CD4-positive, alpha-beta T cell (primary cell): Measurements from ENCODE around the gene MBD5. TPM values are rescaled to one million over a fixed set of nuclear protein-coding genes. Genes with fewer than 3 reads are reported as not detected.
"Not testable (repeated sequence)": the region's sequence is repeated elsewhere in the genome, so short reads cannot be mapped to it uniquely, and the experiment has no call there.

Source experiments
- ATAC-seq: fragments of 200-7000 bp; cut with Tn5 transposase; one replicate; pipeline ENCODE4 v1.10.0; 2022; ENCODE audit warnings: mild to moderate bottlenecking; ENCODE audit not compliant: poor library complexity
- CTCF ChIA-PET: fragments of 350-600 bp; sonication (Branson Sonifier 250); formaldehyde crosslinking; loops from one replicate; lab custom pipeline; 2021; ENCODE audit warnings: antibody characterized with exemption, inconsistent platforms; lab: Charles Lee
- POLR2A ChIA-PET: fragments of 350-600 bp; sonication (Branson Sonifier 250); formaldehyde crosslinking; loops from one replicate; lab custom pipeline; 2021; ENCODE audit warnings: antibody characterized with exemption, inconsistent platforms; lab: Charles Lee
- DNase-seq, 14 experiments: peaks; one replicate each; pipeline ENCODE4 v3.0.0-alpha.2; 2013 to 2020; ENCODE audit warnings: mixed read lengths in 2 of 14
- H3K27ac ChIP-seq, 2 donors: one replicate each; pipeline versions ENCODE4 v1.5.1 to v1.7.0; 2013; ENCODE audit warnings: low read length in 2 of 2, low read depth in 1 of 2, mild to moderate bottlenecking in 1 of 2
- H3K27me3 ChIP-seq, 2 experiments: 1 replicate in 1 of 2; 2 replicates in 1 of 2; pipeline versions ENCODE4 v1.6.1 to v1.7.0; 2013; ENCODE audit warnings: low read length in 2 of 2, control low read depth in 1 of 2, mild to moderate bottlenecking in 1 of 2, moderate library complexity in 1 of 2; ENCODE audit not compliant: insufficient read depth in 2 of 2, control insufficient read depth in 1 of 2
- H3K36me3 ChIP-seq: one replicate; pipeline ENCODE4 v1.6.1; 2013; ENCODE audit warnings: low read length, control low read depth; ENCODE audit not compliant: insufficient read depth
- H3K4me1 ChIP-seq: one replicate; pipeline ENCODE4 v1.6.1; 2013; ENCODE audit warnings: low read length, control low read depth; ENCODE audit not compliant: insufficient read depth
- H3K4me3 ChIP-seq: one replicate; pipeline ENCODE4 v1.5.1; 2013; ENCODE audit warnings: mild to moderate bottlenecking, low read length, moderate library complexity
- H3K9me3 ChIP-seq, 2 experiments: 1 replicate in 1 of 2; 2 replicates in 1 of 2; pipeline versions ENCODE4 v1.6.1 to v1.7.0; 2013; ENCODE audit warnings: low read length in 2 of 2, mild to moderate bottlenecking in 2 of 2, control low read depth in 1 of 2, moderate library complexity in 1 of 2; ENCODE audit not compliant: control insufficient read depth in 1 of 2, insufficient read depth in 1 of 2
- H3K27ac Mint-ChIP-seq: one replicate; pipeline ENCODE4 v1.8.0; 2020; ENCODE audit warnings: mixed read lengths
- H3K27me3 Mint-ChIP-seq: one replicate; pipeline ENCODE4 v1.8.0; 2021; ENCODE audit warnings: mixed read lengths
- H3K36me3 Mint-ChIP-seq: one replicate; pipeline ENCODE4 v1.8.0; 2021; ENCODE audit warnings: low read depth, mixed read lengths
- H3K4me1 Mint-ChIP-seq: one replicate; pipeline ENCODE4 v1.8.0; 2021; ENCODE audit warnings: low read depth, mixed read lengths
- H3K4me3 Mint-ChIP-seq: one replicate; pipeline ENCODE4 v1.8.0; 2020; ENCODE audit warnings: mild to moderate bottlenecking, mixed read lengths
- H3K9me3 Mint-ChIP-seq: one replicate; pipeline ENCODE4 v1.8.0; 2020; ENCODE audit warnings: mixed read lengths
- intact Hi-C, 2 experiments: fragments of 100-400 bp; cut with DNase I in 1 of 2; cut with micrococcal nuclease in 1 of 2; formaldehyde crosslinking; loops; one replicate each; pipeline versions ENCODE4 v1.15.1 to v1.9.0; 2023 to 2025; cut with DNase I, micrococcal nuclease
- total RNA-seq, 174 experiments: library from RNA in 2 of 174; stranded (reverse) in 2 of 174; gene quantifications; one replicate each; pipeline ENCODE4 v1.2.3 and lab custom pipeline; 2021 to 2026
- TF ChIP-seq, protein P1 (sequence below): fragments of 200-600 bp; IDR thresholded peaks from one replicate; pipeline ENCODE4 v1.8.0; 2022; ENCODE audit warnings: antibody characterized with exemption, mild to moderate bottlenecking

The MBD5 gene
- total RNA-seq, 2 experiments from 2014 or later: 49.8 to 52.9 TPM

DNA sequence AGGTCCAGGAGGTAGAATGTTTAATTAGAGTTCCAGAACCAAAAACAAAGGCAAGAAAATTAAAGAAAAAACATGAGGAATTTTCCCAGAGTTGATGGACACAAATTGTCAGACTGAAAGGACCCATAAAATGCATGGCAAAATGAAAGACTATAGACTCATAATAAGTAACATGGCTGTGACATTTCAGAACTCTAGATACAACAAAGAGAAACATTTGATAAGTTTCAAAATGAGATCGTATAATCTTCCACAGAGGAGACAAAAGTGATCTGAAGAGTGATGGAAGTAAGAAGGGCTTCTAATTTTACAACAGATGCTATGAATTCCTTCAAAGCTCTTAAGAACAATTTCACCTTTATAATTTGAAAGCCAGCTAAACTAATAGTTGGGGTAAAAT lies 20.8 kb upstream of the MBD5 start:
- H3K27me3 ChIP-seq: no peaks in the 10 kb centered on the region
- Mint-ChIP-seq H3K4me3 (no peak overlapping the region), H3K27me3 (no peaks in the 10 kb centered on the region), H3K9me3 (peaks cover 9% of the 10 kb centered on the region), H3K36me3 (peaks cover 72% of the 10 kb centered on the region), H3K4me1 (peaks cover 73% of the 10 kb centered on the region), H3K27ac (peak overlapping the region; percentile 4)
- H3K4me1 ChIP-seq: no peaks in the 10 kb centered on the region
- TF ChIP-seq, protein P1, sequence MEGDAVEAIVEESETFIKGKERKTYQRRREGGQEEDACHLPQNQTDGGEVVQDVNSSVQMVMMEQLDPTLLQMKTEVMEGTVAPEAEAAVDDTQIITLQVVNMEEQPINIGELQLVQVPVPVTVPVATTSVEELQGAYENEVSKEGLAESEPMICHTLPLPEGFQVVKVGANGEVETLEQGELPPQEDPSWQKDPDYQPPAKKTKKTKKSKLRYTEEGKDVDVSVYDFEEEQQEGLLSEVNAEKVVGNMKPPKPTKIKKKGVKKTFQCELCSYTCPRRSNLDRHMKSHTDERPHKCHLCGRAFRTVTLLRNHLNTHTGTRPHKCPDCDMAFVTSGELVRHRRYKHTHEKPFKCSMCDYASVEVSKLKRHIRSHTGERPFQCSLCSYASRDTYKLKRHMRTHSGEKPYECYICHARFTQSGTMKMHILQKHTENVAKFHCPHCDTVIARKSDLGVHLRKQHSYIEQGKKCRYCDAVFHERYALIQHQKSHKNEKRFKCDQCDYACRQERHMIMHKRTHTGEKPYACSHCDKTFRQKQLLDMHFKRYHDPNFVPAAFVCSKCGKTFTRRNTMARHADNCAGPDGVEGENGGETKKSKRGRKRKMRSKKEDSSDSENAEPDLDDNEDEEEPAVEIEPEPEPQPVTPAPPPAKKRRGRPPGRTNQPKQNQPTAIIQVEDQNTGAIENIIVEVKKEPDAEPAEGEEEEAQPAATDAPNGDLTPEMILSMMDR: no peak
- no peak overlapping the region for H3K27ac ChIP-seq
- peaks cover 12% of the 10 kb centered on the region for H3K36me3 ChIP-seq
- ATAC-seq (no peak), DNase-seq (no peak)
- POLR2A ChIA-PET: no interaction called here
- H3K9me3 ChIP-seq: peaks cover 0 to 10% of the 10 kb centered on the region in 2 experiments
- CTCF ChIA-PET: no interaction called here
- intact Hi-C loops: no loop called here
- H3K4me3 ChIP-seq: no peak overlapping the region

DNA sequence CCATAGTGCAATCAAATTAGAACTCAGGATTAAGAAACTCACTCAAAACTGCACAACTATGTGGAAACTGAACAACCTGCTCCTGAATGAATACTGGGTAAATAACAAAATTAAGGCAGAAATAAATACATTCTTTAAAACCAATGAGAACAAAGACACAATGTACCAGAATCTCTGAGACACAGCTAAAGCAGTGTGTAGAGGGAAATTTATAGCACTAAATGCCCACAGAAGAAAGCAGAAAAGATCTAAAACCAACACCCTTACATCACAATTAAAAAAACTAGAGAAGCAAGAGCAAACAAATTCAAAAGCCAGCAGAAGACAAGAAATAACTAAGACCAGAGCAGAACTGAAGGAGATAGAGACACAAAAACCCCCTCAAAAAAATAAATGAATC lies 18.5 kb upstream of the MBD5 start:
- intact Hi-C loops, CTCF ChIA-PET, H3K4me3 Mint-ChIP-seq, H3K4me1 ChIP-seq, H3K9me3 ChIP-seq, ATAC-seq, H3K27me3 ChIP-seq, H3K9me3 Mint-ChIP-seq, H3K27ac Mint-ChIP-seq, DNase-seq, H3K36me3 ChIP-seq, H3K27ac ChIP-seq, H3K4me3 ChIP-seq, H3K27me3 Mint-ChIP-seq: not testable (repeated sequence)
- H3K4me1 Mint-ChIP-seq: peaks cover 67% of the 10 kb centered on the region
- H3K36me3 Mint-ChIP-seq: peaks cover 73% of the 10 kb centered on the region
- POLR2A ChIA-PET: interaction anchor here (1.5 kb wide), 1 partner anchor 18 kb away, joined by 3 read pairs; the partner anchor contains the start of genes MBD5 and ORC4

DNA sequence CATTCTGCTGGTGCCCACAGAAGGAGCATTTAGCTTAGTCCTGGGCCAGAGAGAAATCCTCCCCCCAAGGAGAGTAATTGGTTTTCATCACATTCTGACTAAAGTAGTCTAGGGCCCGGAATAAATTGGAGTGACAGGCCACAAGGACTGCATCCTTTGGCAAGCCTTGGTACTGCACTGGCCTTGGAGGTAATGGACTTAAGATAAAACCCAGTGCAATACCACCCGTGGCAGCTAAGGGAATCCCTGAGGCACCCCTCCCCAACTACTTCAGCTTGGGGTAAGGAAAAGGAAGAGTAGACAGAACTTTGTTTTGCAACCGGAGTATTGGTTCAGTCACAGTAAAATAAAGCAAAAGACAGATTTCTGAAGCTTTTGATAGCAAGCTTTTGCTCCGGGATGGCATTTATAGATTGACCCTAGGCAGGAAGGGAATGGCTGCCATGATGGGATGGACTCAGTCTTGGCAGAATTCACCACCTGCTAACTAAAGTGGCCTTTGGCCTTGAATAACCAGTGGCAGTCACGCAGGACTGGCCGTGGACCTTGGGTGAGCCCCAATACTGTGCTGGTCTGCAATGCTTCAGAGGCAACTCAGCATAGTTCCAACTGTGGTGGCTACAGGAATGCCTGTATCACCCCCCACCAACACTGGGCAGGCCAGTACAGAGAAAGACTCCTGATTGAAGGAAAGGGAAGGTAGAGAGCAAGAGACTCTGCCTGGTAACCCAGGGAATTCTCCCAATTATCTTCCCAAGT lies 14.5 kb upstream of the MBD5 start:
- Histone ChIP-seq H3K4me1 (no peaks in the 10 kb centered on the region), H3K27ac (no peak overlapping the region), H3K9me3 (peaks cover 0 to 4% of the 10 kb centered on the region in 2 experiments), H3K4me3 (no peak overlapping the region), H3K27me3 (no peaks in the 10 kb centered on the region), H3K36me3 (no peaks in the 10 kb centered on the region)
- ATAC-seq (no peak), DNase-seq (no peak)
- Mint-ChIP-seq H3K27ac (no peak overlapping the region), H3K4me3 (no peak overlapping the region), H3K36me3 (peaks cover 91% of the 10 kb centered on the region), H3K9me3 (peaks cover 12% of the 10 kb centered on the region), H3K27me3 (no peaks in the 10 kb centered on the region), H3K4me1 (peaks cover 63% of the 10 kb centered on the region)
- POLR2A ChIA-PET: no interaction called here
- intact Hi-C loops: no loop called here
- TF ChIP-seq, protein P1: no peak
- CTCF ChIA-PET: no interaction called here
